SK-N-SH (cell line): ENCODE measurements around the gene PEX14. TPM values are rescaled to one million over a fixed set of nuclear protein-coding genes. Genes with fewer than 3 reads are reported as not detected.

Source experiments
- CTCF ChIA-PET: fragments of 300-600, 350-600 bp; formaldehyde crosslinking; extraction: SDS; loops from one replicate; lab custom pipeline; 2021; lab: Yijun Ruan, JAX
- POLR2A ChIA-PET: fragments of 350-600 bp; sonication (Branson Sonifier 250); formaldehyde crosslinking; extraction: SDS; loops from one replicate; lab custom pipeline; 2020; ENCODE audit warnings: antibody characterized with exemption, inconsistent platforms; lab: Yijun Ruan, JAX
- DNase-seq: peaks from one replicate; pipeline ENCODE4 v3.0.0; 2012
- H2AFZ ChIP-seq: fragments of 200-600 bp; sonication (generic); 2 replicates; pipeline ENCODE4 v1.8.1; 2016; ENCODE audit warnings: antibody characterized with exemption, mild to moderate bottlenecking, low read depth
- H3F3A ChIP-seq: fragments of 200-600 bp; sonication (generic); replicated peaks from 2 replicates; pipeline ENCODE3; 2016; ENCODE audit warnings: antibody characterized with exemption, mild to moderate bottlenecking; ENCODE audit not compliant: insufficient read depth
- H3K27ac ChIP-seq, 2 experiments: fragments of 200-500 bp in 1 of 2; fragments of 200-600 bp in 1 of 2; sonication (Bioruptor generic) in 1 of 2; sonication (generic), shearing (Covaris generic) in 1 of 2; 2 replicates each; pipeline versions ENCODE4 v1.5.1 to v1.6.1; 2014 to 2016; ENCODE audit warnings: low read depth in 2 of 2, inconsistent platforms in 1 of 2, low read length in 1 of 2, mild to moderate bottlenecking in 1 of 2, mixed read lengths in 1 of 2
- H3K27me3 ChIP-seq: fragments of 200-600 bp; sonication (generic), shearing (Covaris generic); 2 replicates; pipeline ENCODE4 v1.6.1; 2016; ENCODE audit warnings: mixed run types; ENCODE audit not compliant: insufficient read depth
- H3K36me3 ChIP-seq, 2 experiments: fragments of 200-500 bp in 1 of 2; fragments of 200-600 bp in 1 of 2; sonication (Bioruptor generic) in 1 of 2; sonication (generic) in 1 of 2; replicated peaks in 1 of 2; 2 replicates each; pipeline versions ENCODE3 to v1.5.1; 2014 to 2016; ENCODE audit warnings: low read length in 1 of 2, mild to moderate bottlenecking in 1 of 2; ENCODE audit not compliant: insufficient read depth in 2 of 2, control insufficient read depth in 1 of 2
- H3K4me1 ChIP-seq, 2 experiments: fragments of 200-500 bp in 1 of 2; fragments of 200-600 bp in 1 of 2; sonication (Bioruptor generic) in 1 of 2; sonication (generic), shearing (Covaris generic) in 1 of 2; 2 replicates each; pipeline versions ENCODE4 v1.5.1 to v1.6.1; 2014 to 2016; ENCODE audit warnings: low read depth in 1 of 2, low read length in 1 of 2, mixed run types in 1 of 2; ENCODE audit not compliant: insufficient read depth in 2 of 2, control insufficient read depth in 1 of 2
- H3K4me2 ChIP-seq: fragments of 200-600 bp; sonication (generic), shearing (Covaris generic); 2 replicates; pipeline ENCODE4 v1.6.1; 2017; ENCODE audit warnings: mixed run types
- H3K4me3 ChIP-seq, 2 experiments: fragments of 200-500 bp in 1 of 2; fragments of 200-600 bp in 1 of 2; sonication (Bioruptor generic) in 1 of 2; sonication (generic), shearing (Covaris generic) in 1 of 2; 2 replicates each; pipeline versions ENCODE4 v1.5.1 to v1.8.1; 2014 to 2016; ENCODE audit warnings: low read depth in 2 of 2, inconsistent platforms in 1 of 2, low read length in 1 of 2, mild to moderate bottlenecking in 1 of 2, mixed read lengths in 1 of 2, moderate library complexity in 1 of 2
- H3K79me2 ChIP-seq: fragments of 200-600 bp; sonication (generic); 2 replicates; pipeline ENCODE4 v1.8.1; 2017; ENCODE audit warnings: mild to moderate bottlenecking; ENCODE audit not compliant: insufficient read depth
- H3K9ac ChIP-seq: fragments of 200-600 bp; sonication (generic); 2 replicates; pipeline ENCODE4 v1.6.1; 2017; ENCODE audit warnings: mixed run types
- H3K9me2 ChIP-seq: fragments of 200-600 bp; sonication (generic); 2 replicates; pipeline ENCODE4 v1.6.1; 2017; ENCODE audit warnings: mixed run types
- H3K9me3 ChIP-seq: fragments of 200-600 bp; sonication (generic); 2 replicates; pipeline ENCODE4 v1.6.1; 2017; ENCODE audit warnings: mixed run types, mild to moderate bottlenecking, moderate library complexity
- H4K20me1 ChIP-seq: fragments of 200-600 bp; sonication (generic); 2 replicates; pipeline ENCODE4 v1.6.1; 2017; ENCODE audit warnings: mild to moderate bottlenecking, mixed run types; ENCODE audit not compliant: insufficient read depth
- CHD2 ChIP-seq: fragments of 150-350 bp; IDR thresholded peaks from 2 replicates; pipeline ENCODE4 v1.6.1; 2018; ENCODE audit warnings: low read length; ENCODE audit not compliant: partially characterized antibody
- FOXM1 ChIP-seq: IDR thresholded peaks from 2 replicates; pipeline ENCODE4 v1.4.0; 2012; ENCODE audit warnings: low read depth, mild to moderate bottlenecking
- GABPA ChIP-seq: IDR thresholded peaks from 2 replicates; pipeline ENCODE4 v1.4.0; 2012; ENCODE audit warnings: low read depth, mild to moderate bottlenecking
- GATA2 ChIP-seq: sonication (generic); formaldehyde crosslinking; IDR thresholded peaks from 2 replicates; pipeline ENCODE4 v1.5.0; 2020; ENCODE audit warnings: mild to moderate bottlenecking, missing genetic modification reagents
- JUND ChIP-seq: IDR thresholded peaks from 2 replicates; pipeline ENCODE4 v1.4.0; 2012
- NFIC ChIP-seq: IDR thresholded peaks from 2 replicates; pipeline ENCODE4 v1.4.0; 2012; ENCODE audit warnings: borderline replicate concordance
- NRF1 ChIP-seq: IDR thresholded peaks from 2 replicates; pipeline ENCODE4 v1.6.1; 2012; ENCODE audit warnings: low read depth, mild to moderate bottlenecking, low read length
- POLR2AphosphoS5 ChIP-seq: IDR thresholded peaks from 2 replicates; pipeline ENCODE4 v1.6.1; 2012; ENCODE audit warnings: low read depth, low read length
- RFX5 ChIP-seq: IDR thresholded peaks from 2 replicates; pipeline ENCODE4 v1.6.1; 2012; ENCODE audit warnings: mild to moderate bottlenecking, improper control_type of control experiment, low read length
- RXRA ChIP-seq: IDR thresholded peaks from 2 replicates; pipeline ENCODE4 v1.4.0; 2012; ENCODE audit warnings: low read depth, mild to moderate bottlenecking, borderline replicate concordance
- SMC3 ChIP-seq: IDR thresholded peaks from 2 replicates; pipeline ENCODE4 v1.6.1; 2012; ENCODE audit warnings: low read depth, low read length, improper control_type of control experiment
- TAF1 ChIP-seq: IDR thresholded peaks from 2 replicates; pipeline ENCODE4 v1.6.1; 2012; ENCODE audit warnings: low read depth, mild to moderate bottlenecking, low read length, moderate library complexity, borderline replicate concordance
- WGBS: methylation state at CpG from one replicate; pipeline ENCODE4 v1.1.6; 2017; ENCODE audit warnings: low lambda C conversion rate; 5-methylcytosine and 5-hydroxymethylcytosine counted together
- polyA plus RNA-seq, 3 experiments: library from polyadenylated mRNA; depleted of rRNA; stranded (reverse); fragments of >200 nt; gene quantifications; 2 replicates each; pipeline ENCODE4 v1.2.3, GENCODE V29; 2012
- TF ChIP-seq, protein P1 (sequence below): IDR thresholded peaks from 2 replicates; pipeline ENCODE4 v1.4.0; 2012; ENCODE audit warnings: low read depth, borderline replicate concordance
- TF ChIP-seq, protein P2 (sequence below): fragments of 150-350 bp; IDR thresholded peaks from 2 replicates; pipeline ENCODE4 v1.6.1; 2016; ENCODE audit warnings: mild to moderate bottlenecking, low read depth, low read length
- TF ChIP-seq, protein P3 (sequence below): IDR thresholded peaks from 2 replicates; pipeline ENCODE4 v1.4.0; 2012; ENCODE audit warnings: low read depth

PEX14 gene
- polyA plus RNA-seq, 1 of the 3 experiments (the other 2 are of a cell fraction), result 36.2 TPM

GRCh38 chr1:10649517-10650201 is 174.9 kb downstream of the PEX14 start:
- Histone ChIP-seq H3K79me2 (no peaks in the 10 kb centered on the region), H3K4me3 (no peak overlapping the region), H3K36me3 (no peaks in the 10 kb centered on the region), H3K27me3 (no peaks in the 10 kb centered on the region), H3K4me1 (peaks cover 0 to 16% of the 10 kb centered on the region in 2 experiments; a peak in 1 of 4 replicates), H3K9ac (no peak overlapping the region), H3F3A (no peaks in the 10 kb centered on the region), H3K9me3 (no peaks in the 10 kb centered on the region), H2AFZ (no peak overlapping the region), H4K20me1 (no peaks in the 10 kb centered on the region), H3K4me2 (no peak overlapping the region), H3K27ac (no peak overlapping the region), H3K9me2 (no peaks in the 10 kb centered on the region)
- POLR2A ChIA-PET, result no interaction called here
- no peak for DNase-seq
- WGBS, result 86% methylated on average over 19 of the region's 30 CpGs
- CTCF ChIA-PET, result no interaction called here
- TF ChIP-seq POLR2AphosphoS5 (no peak), JUND (no peak), GABPA (no peak), GATA2 (no peak)
- TF ChIP-seq, protein P1, sequence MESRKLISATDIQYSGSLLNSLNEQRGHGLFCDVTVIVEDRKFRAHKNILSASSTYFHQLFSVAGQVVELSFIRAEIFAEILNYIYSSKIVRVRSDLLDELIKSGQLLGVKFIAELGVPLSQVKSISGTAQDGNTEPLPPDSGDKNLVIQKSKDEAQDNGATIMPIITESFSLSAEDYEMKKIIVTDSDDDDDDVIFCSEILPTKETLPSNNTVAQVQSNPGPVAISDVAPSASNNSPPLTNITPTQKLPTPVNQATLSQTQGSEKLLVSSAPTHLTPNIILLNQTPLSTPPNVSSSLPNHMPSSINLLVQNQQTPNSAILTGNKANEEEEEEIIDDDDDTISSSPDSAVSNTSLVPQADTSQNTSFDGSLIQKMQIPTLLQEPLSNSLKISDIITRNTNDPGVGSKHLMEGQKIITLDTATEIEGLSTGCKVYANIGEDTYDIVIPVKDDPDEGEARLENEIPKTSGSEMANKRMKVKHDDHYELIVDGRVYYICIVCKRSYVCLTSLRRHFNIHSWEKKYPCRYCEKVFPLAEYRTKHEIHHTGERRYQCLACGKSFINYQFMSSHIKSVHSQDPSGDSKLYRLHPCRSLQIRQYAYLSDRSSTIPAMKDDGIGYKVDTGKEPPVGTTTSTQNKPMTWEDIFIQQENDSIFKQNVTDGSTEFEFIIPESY, result no peak
- TF ChIP-seq, protein P2, sequence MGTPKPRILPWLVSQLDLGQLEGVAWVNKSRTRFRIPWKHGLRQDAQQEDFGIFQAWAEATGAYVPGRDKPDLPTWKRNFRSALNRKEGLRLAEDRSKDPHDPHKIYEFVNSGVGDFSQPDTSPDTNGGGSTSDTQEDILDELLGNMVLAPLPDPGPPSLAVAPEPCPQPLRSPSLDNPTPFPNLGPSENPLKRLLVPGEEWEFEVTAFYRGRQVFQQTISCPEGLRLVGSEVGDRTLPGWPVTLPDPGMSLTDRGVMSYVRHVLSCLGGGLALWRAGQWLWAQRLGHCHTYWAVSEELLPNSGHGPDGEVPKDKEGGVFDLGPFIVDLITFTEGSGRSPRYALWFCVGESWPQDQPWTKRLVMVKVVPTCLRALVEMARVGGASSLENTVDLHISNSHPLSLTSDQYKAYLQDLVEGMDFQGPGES, result no peak

DNA sequence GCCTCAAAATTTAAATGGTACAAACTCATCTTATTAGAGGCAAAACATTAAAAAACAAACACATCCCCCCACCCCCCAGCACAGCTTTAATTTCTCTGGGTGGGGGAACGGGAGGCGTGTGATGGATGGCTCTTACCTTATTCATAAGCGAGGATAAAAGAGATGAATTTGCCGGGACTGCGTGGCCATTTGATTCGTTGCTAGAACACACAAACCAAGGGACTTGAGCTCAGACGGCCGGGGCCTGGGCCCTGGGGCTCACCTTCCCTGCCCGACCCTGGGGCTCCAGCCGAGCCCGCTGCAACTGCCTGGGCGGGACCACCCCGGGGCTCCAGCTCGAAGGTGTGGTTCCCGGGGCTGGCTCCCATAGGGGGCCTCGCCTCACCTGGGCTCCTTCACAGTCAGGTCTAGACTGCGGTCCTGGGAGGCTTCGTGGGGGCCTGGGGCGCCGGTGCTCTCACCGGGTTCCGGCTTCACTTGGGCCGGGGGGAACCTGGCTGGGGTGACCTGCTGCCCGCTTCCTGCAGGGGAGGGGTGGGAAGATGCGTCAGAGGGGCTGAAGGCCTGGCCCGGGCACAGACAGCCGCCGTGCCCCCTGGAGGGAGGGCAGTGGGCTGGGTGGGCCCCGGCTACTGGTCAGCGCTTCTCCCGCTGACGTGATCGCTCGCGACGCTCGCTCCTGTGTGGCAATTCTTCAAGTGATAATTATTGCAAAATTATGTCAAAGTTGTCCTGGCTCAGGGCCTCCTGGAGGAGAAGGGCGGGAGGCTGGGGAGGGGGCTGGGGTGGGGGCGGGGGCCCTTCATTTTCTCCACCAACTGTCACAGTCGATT is 176.0 kb downstream of the PEX14 start:
- ChIA-PET POLR2A (no interaction called here), CTCF (no interaction called here)
- no peak for TF ChIP-seq CHD2
- TF ChIP-seq FOXM1, result no peak
- TF ChIP-seq GABPA, result no peak
- TF ChIP-seq, protein P2, result no peak
- TF ChIP-seq, protein P3, sequence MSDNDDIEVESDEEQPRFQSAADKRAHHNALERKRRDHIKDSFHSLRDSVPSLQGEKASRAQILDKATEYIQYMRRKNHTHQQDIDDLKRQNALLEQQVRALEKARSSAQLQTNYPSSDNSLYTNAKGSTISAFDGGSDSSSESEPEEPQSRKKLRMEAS, result no peak
- no peak for TF ChIP-seq NRF1
- TF ChIP-seq RFX5, result no peak
- TF ChIP-seq NFIC, result no peak
- no peak for TF ChIP-seq RXRA
- no peak for TF ChIP-seq TAF1
- no peak for TF ChIP-seq SMC3
- Histone ChIP-seq H3K27me3 (no peaks in the 10 kb centered on the region), H3F3A (no peaks in the 10 kb centered on the region), H3K4me2 (no peak overlapping the region), H3K9me3 (no peaks in the 10 kb centered on the region), H3K79me2 (no peaks in the 10 kb centered on the region), H4K20me1 (no peaks in the 10 kb centered on the region), H3K9ac (no peak overlapping the region), H3K36me3 (no peaks in the 10 kb centered on the region), H3K4me3 (no peak overlapping the region), H3K27ac (no peak overlapping the region), H3K4me1 (peaks cover 0 to 16% of the 10 kb centered on the region in 2 experiments; a peak in 1 of 4 replicates), H3K9me2 (no peaks in the 10 kb centered on the region), H2AFZ (no peak overlapping the region)
- no peak for DNase-seq
- 90% methylated on average over 13 of the region's 40 CpGs for WGBS
